Glutamatergic neuron (in vitro differentiated cells): ENCODE results near the gene IPO9. TPM values are rescaled to one million over a fixed set of nuclear protein-coding genes. Genes with fewer than 3 reads are reported as not detected.
A peak's percentile ranks its signal among the peaks of the same experiment; 100 is the strongest.

Experiments used
- DNase-seq: peaks from one replicate; pipeline ENCODE4 v3.0.0; 2022
- H3K27ac Mint-ChIP-seq: one replicate; pipeline ENCODE4 v1.8.0; 2020; ENCODE audit warnings: mild to moderate bottlenecking, mixed read lengths, inconsistent platforms; ENCODE audit not compliant: unreplicated experiment
- H3K27me3 Mint-ChIP-seq: one replicate; pipeline ENCODE4 v1.8.0; 2020; ENCODE audit warnings: mild to moderate bottlenecking, moderate library complexity, mixed read lengths, inconsistent platforms; ENCODE audit not compliant: unreplicated experiment
- H3K36me3 Mint-ChIP-seq: one replicate; pipeline ENCODE4 v1.8.0; 2020; ENCODE audit warnings: mild to moderate bottlenecking, mixed read lengths, inconsistent platforms; ENCODE audit not compliant: unreplicated experiment
- H3K4me1 Mint-ChIP-seq: one replicate; pipeline ENCODE4 v1.8.0; 2020; ENCODE audit warnings: mild to moderate bottlenecking, low read depth, mixed read lengths, inconsistent platforms; ENCODE audit not compliant: unreplicated experiment
- H3K4me3 Mint-ChIP-seq: one replicate; pipeline ENCODE4 v1.8.0; 2020; ENCODE audit warnings: mild to moderate bottlenecking, mixed read lengths, inconsistent platforms; ENCODE audit not compliant: unreplicated experiment
- H3K9me3 Mint-ChIP-seq: one replicate; pipeline ENCODE4 v1.8.0; 2020; ENCODE audit warnings: mild to moderate bottlenecking, moderate library complexity, mixed read lengths, inconsistent platforms; ENCODE audit not compliant: unreplicated experiment
- CTCF ChIP-seq: fragments of 200-600 bp; sonication (generic); IDR thresholded peaks from one replicate; pipeline ENCODE4 v1.5.0; 2021; ENCODE audit not compliant: partially characterized antibody, unreplicated experiment
- total RNA-seq: library from RNA; stranded (reverse); fragmentation: NEBNext Ultra II Directional; extraction: Animal tissue kit (Norgen Biotek cat#: 25700); gene quantifications from one replicate; pipeline ENCODE4 v1.2.1, GENCODE V29; 2021; ENCODE audit not compliant: unreplicated experiment

The IPO9 gene
- total RNA-seq, 1 donor from 2014 or later = 97.8 TPM

- Mint-ChIP-seq H3K36me3 (no peaks in the 10 kb centered on the region), H3K27me3 (peaks cover 10% of the 10 kb centered on the region), H3K9me3 (peaks cover 7% of the 10 kb centered on the region), H3K4me3 (no peak overlapping the region), H3K4me1 (no peaks in the 10 kb centered on the region), H3K27ac (no peak overlapping the region)
- no peak for DNase-seq
- no peak for TF ChIP-seq CTCF
Observed at GRCh38 chr1:201895120-201895665, 66.2 kb downstream of the IPO9 start.

- Mint-ChIP-seq H3K36me3 (no peaks in the 10 kb centered on the region), H3K27ac (no peak overlapping the region), H3K9me3 (peaks cover 5% of the 10 kb centered on the region), H3K27me3 (peaks cover 12% of the 10 kb centered on the region), H3K4me3 (no peak overlapping the region), H3K4me1 (no peaks in the 10 kb centered on the region)
- peak; percentile 91 for DNase-seq
- peak; percentile 92 for TF ChIP-seq CTCF
Observed at GRCh38 chr1:201895913-201896807, 67.2 kb downstream of the IPO9 start.

GRCh38 chr1:201896951-201897391 lies 68.0 kb downstream of the IPO9 start:
- Mint-ChIP-seq H3K9me3 (peaks cover 5% of the 10 kb centered on the region), H3K27ac (no peak overlapping the region), H3K36me3 (no peaks in the 10 kb centered on the region)

GRCh38 chr1:201898240-201898894 lies 69.4 kb downstream of the IPO9 start:
- Mint-ChIP-seq H3K4me3 (no peak overlapping the region), H3K36me3 (no peaks in the 10 kb centered on the region), H3K4me1 (peaks cover 3% of the 10 kb centered on the region), H3K9me3 (peaks cover 5% of the 10 kb centered on the region), H3K27ac (no peak overlapping the region), H3K27me3 (peaks cover 9% of the 10 kb centered on the region)
- no peak for TF ChIP-seq CTCF
- DNase-seq = no peak

More at GRCh38 chr1:201896951-201897391, 68.0 kb downstream of the IPO9 start:
- Mint-ChIP-seq H3K27me3 (peaks cover 9% of the 10 kb centered on the region), H3K4me3 (no peak overlapping the region), H3K4me1 (no peaks in the 10 kb centered on the region)
- DNase-seq = no peak
- TF ChIP-seq CTCF = no peak
